Measurements from ENCODE around the gene PACC1. TPM values are rescaled to one million over a fixed set of nuclear protein-coding genes. Genes with fewer than 3 reads are reported as not detected.
A peak's percentile ranks its signal among the peaks of the same experiment; 100 is the strongest.

PACC1 gene
- total and polyA plus RNA-seq, 10 donors = 6.5 to 12.8 (median 8.5) TPM

DNA sequence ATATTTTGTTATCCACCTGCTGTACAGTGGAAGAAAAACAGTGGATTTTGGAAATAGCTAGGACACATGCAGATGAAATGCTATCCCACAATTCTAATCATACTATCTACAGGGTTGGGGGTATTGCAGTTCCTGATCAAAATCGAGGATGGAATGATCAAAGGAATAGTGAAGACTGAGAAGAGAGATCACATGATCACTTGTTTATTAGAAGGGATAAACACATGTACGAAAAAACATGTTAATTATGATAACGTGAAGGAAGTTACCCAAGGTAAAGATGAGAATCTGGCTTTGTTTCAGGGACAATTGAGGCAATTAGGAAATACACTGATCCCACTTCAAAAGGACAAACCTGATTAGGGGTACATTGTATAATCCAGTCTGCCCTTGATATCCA, 9.2 kb upstream of the PACC1 start:
- Histone ChIP-seq H3K27me3 (replicated peaks in 1 of 7) (no peaks in the 10 kb centered on the region), H3K9me3 (no peaks in the 10 kb centered on the region), H3K27ac (no peak overlapping the region), H3K4me3 (no peak overlapping the region), H3K4me1 (no peaks in the 10 kb centered on the region), H3K36me3 (no peaks in the 10 kb centered on the region)
- WGBS, 5 donors = 72 to 86% (median 75%) methylated on average over 3 of the region's 3 CpGs
- intact Hi-C loops (cut with DNase I; ENCODE audit: low total_unique reads) = no loop called here
- no peak for DNase-seq
- TF ChIP-seq, protein P1, sequence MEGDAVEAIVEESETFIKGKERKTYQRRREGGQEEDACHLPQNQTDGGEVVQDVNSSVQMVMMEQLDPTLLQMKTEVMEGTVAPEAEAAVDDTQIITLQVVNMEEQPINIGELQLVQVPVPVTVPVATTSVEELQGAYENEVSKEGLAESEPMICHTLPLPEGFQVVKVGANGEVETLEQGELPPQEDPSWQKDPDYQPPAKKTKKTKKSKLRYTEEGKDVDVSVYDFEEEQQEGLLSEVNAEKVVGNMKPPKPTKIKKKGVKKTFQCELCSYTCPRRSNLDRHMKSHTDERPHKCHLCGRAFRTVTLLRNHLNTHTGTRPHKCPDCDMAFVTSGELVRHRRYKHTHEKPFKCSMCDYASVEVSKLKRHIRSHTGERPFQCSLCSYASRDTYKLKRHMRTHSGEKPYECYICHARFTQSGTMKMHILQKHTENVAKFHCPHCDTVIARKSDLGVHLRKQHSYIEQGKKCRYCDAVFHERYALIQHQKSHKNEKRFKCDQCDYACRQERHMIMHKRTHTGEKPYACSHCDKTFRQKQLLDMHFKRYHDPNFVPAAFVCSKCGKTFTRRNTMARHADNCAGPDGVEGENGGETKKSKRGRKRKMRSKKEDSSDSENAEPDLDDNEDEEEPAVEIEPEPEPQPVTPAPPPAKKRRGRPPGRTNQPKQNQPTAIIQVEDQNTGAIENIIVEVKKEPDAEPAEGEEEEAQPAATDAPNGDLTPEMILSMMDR (IDR thresholded peaks at IDR 0.05 in 8 of 11, conservative IDR thresholded peaks at IDR 0.05 in 3 of 11) = no peak
- TF ChIP-seq POLR2A (IDR thresholded peaks at IDR 0.05) (no peak), POLR2AphosphoS5 (IDR thresholded peaks at IDR 0.05) (no peak)

DNA sequence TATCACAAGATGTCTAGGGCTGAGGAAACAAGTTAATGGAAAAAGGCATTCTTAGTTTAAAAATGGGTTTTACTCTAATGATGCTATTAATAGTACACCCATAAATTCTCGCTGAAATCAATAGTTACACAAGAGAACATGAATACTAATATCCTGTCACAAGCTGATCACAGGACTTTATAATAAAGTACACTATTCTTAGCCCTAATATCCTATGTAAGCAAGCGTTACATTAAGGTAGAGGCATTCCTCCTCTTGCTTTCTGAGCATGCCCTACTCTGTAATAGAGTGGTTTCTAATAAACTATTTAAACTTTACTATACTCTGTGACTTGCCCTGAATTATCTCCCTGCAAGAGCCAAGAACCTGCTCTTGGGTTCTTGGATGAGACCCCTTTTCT, 6.5 kb upstream of the PACC1 start:
- no peak for DNase-seq
- intact Hi-C loops (cut with DNase I; ENCODE audit: low total_unique reads) = no loop called here
- Histone ChIP-seq H3K27me3 (replicated peaks in 1 of 7) (no peaks in the 10 kb centered on the region), H3K36me3 (no peaks in the 10 kb centered on the region), H3K27ac (no peak overlapping the region), H3K9me3 (no peaks in the 10 kb centered on the region), H3K4me3 (no peak overlapping the region), H3K4me1 (no peaks in the 10 kb centered on the region)
- TF ChIP-seq POLR2AphosphoS5 (IDR thresholded peaks at IDR 0.05) (no peak), POLR2A (IDR thresholded peaks at IDR 0.05) (no peak)
- TF ChIP-seq, protein P1 (IDR thresholded peaks at IDR 0.05 in 8 of 11, conservative IDR thresholded peaks at IDR 0.05 in 3 of 11) = no peak
- WGBS, 5 donors = 72 to 85% (median 74%) methylated on average over 2 of the region's 2 CpGs

- no peak for DNase-seq
- no peaks in the 10 kb centered on the region for H3K9me3 ChIP-seq
- intact Hi-C loops (cut with DNase I; ENCODE audit: low total_unique reads) = no loop called here
- no peak for TF ChIP-seq POLR2AphosphoS5 (IDR thresholded peaks at IDR 0.05)
- TF ChIP-seq, protein P1 (IDR thresholded peaks at IDR 0.05 in 8 of 11, conservative IDR thresholded peaks at IDR 0.05 in 3 of 11) = peak in 4 of 11 experiments; percentile 4 to 36 (median 17)
- peak overlapping the region; percentile 37 to 89 (median 80) for H3K27ac ChIP-seq
- H3K4me1 ChIP-seq = peaks cover 0 to 51% (median 32%) of the 10 kb centered on the region in 6 donors
- 35 to 51% (median 43%) methylated on average over 13 of the region's 13 CpGs for WGBS, 5 donors
- H3K27me3 ChIP-seq (replicated peaks in 1 of 7) = no peaks in the 10 kb centered on the region
- peaks cover 0 to 16% (median 11%) of the 10 kb centered on the region in 6 donors for H3K36me3 ChIP-seq
- H3K4me3 ChIP-seq = peak overlapping the region; percentile 65 to 98 (median 92)
These were observed 588 bp upstream of the PACC1 start for GRCh38 chr1:212415107-212415841.

GRCh38 chr1:212413902-212414327, 771 bp downstream of the PACC1 start:
- intact Hi-C loops (cut with DNase I; ENCODE audit: low total_unique reads) = no loop called here
- WGBS, 5 donors = 17 to 31% (median 19%) methylated on average over 14 to 21 of the region's 21 CpGs
- Histone ChIP-seq H3K27ac (peak overlapping the region in 6 of 8 donors; percentile 37 to 89 (median 84)), H3K9me3 (no peaks in the 10 kb centered on the region), H3K27me3 (replicated peaks in 1 of 7) (no peaks in the 10 kb centered on the region), H3K4me3 (peak overlapping the region; percentile 65 to 98 (median 92)), H3K36me3 (peaks cover 0 to 29% (median 24%) of the 10 kb centered on the region in 6 donors), H3K4me1 (peaks cover 0 to 54% (median 32%) of the 10 kb centered on the region in 6 donors)
- no peak for DNase-seq
- TF ChIP-seq, protein P1 (IDR thresholded peaks at IDR 0.05 in 8 of 11, conservative IDR thresholded peaks at IDR 0.05 in 3 of 11) = no peak
- no peak for TF ChIP-seq POLR2A (IDR thresholded peaks at IDR 0.05)
